ENCODE measurements around the gene ZNF296. TPM values are rescaled to one million over a fixed set of nuclear protein-coding genes. Genes with fewer than 3 reads are reported as not detected.

Gene ZNF296
- total and polyA plus RNA-seq, 2 experiments from 2014 or later: 13.4 to 16.5 TPM

- Histone ChIP-seq H3K9me2 (ENCODE audit: insufficient read depth) (no peaks in the 10 kb centered on the region), H3K27ac (ENCODE audit: low read depth) (no peak overlapping the region), H3K4me2 (no peak overlapping the region), H2AFZ (no peak overlapping the region), H4K20me1 (replicated peaks; ENCODE audit: insufficient read depth) (no peaks in the 10 kb centered on the region), H3F3A (replicated peaks; ENCODE audit: low read depth) (no peaks in the 10 kb centered on the region), H3K4me3 (no peak overlapping the region), H3K36me3 (ENCODE audit: insufficient read depth) (no peaks in the 10 kb centered on the region), H3K79me2 (replicated peaks; ENCODE audit: insufficient read depth) (no peaks in the 10 kb centered on the region), H3K27me3 (ENCODE audit: insufficient read depth) (no peaks in the 10 kb centered on the region), H3K4me1 (ENCODE audit: insufficient read depth) (no peaks in the 10 kb centered on the region)
- Mint-ChIP-seq H3K27ac (no peak overlapping the region), H3K4me3 (no peak overlapping the region), H3K4me1 (no peaks in the 10 kb centered on the region; the same call in 2 of the 3 replicates), H3K9me3 (peaks cover 5% of the 10 kb centered on the region; the same call in 2 of the 3 replicates), H3K36me3 (ENCODE audit: low read depth) (peaks cover 24% of the 10 kb centered on the region), H3K27me3 (ENCODE audit: insufficient read depth, low read depth, poor library complexity) (no peaks in the 10 kb centered on the region)
- DNase-seq (ENCODE audit: low spot score) (no peak), ATAC-seq (no peak)
- TF ChIP-seq REST (IDR thresholded peaks at IDR 0.05; ENCODE audit: unreplicated experiment): no peak
- no peak for TF ChIP-seq ZNF114 (CRISPR knock-in tag; IDR thresholded peaks at IDR 0.05)
- TF ChIP-seq NANOG (IDR thresholded peaks at IDR 0.05; ENCODE audit: borderline replicate concordance): no peak
- TF ChIP-seq POLR2AphosphoS5 (IDR thresholded peaks at IDR 0.05; ENCODE audit: low read depth): no peak
- TF ChIP-seq ZNF331 (CRISPR knock-in tag; IDR thresholded peaks at IDR 0.05; ENCODE audit: low read depth): no peak
- no peak for TF ChIP-seq EZH2phosphoT487 (IDR thresholded peaks at IDR 0.05; ENCODE audit: unreplicated experiment)
- no peak for TF ChIP-seq ETS1 (IDR thresholded peaks at IDR 0.05)
- TF ChIP-seq, protein P1, sequence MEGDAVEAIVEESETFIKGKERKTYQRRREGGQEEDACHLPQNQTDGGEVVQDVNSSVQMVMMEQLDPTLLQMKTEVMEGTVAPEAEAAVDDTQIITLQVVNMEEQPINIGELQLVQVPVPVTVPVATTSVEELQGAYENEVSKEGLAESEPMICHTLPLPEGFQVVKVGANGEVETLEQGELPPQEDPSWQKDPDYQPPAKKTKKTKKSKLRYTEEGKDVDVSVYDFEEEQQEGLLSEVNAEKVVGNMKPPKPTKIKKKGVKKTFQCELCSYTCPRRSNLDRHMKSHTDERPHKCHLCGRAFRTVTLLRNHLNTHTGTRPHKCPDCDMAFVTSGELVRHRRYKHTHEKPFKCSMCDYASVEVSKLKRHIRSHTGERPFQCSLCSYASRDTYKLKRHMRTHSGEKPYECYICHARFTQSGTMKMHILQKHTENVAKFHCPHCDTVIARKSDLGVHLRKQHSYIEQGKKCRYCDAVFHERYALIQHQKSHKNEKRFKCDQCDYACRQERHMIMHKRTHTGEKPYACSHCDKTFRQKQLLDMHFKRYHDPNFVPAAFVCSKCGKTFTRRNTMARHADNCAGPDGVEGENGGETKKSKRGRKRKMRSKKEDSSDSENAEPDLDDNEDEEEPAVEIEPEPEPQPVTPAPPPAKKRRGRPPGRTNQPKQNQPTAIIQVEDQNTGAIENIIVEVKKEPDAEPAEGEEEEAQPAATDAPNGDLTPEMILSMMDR (conservative IDR thresholded peaks at IDR 0.05; ENCODE audit: low read depth in 2 of 2): no peak
- TF ChIP-seq STAT1 (IDR thresholded peaks at IDR 0.05; ENCODE audit: unreplicated experiment): no peak
Observed at GRCh38 chr19:45030825-45031224, 45.5 kb downstream of the ZNF296 start.

GRCh38 chr19:45027371-45027770 is 48.9 kb downstream of the ZNF296 start:
- peaks cover 3% of the 10 kb centered on the region; the same call in 1 of the 2 replicates for H4K20me1 ChIP-seq (replicated peaks; ENCODE audit: insufficient read depth)
- no peaks in the 10 kb centered on the region for H3F3A ChIP-seq (replicated peaks; ENCODE audit: low read depth)
- DNase-seq (ENCODE audit: low spot score): no peak
- no peaks in the 10 kb centered on the region for H3K79me2 ChIP-seq (replicated peaks; ENCODE audit: insufficient read depth)
- ATAC-seq: no peak; the same call in 2 of the 3 replicates
- no peak overlapping the region for H2AFZ ChIP-seq
- peaks cover 21% of the 10 kb centered on the region for H3K36me3 Mint-ChIP-seq (ENCODE audit: low read depth)
- peaks cover 5% of the 10 kb centered on the region; the same call in 2 of the 3 replicates for H3K9me3 Mint-ChIP-seq
- TF ChIP-seq, protein P2, sequence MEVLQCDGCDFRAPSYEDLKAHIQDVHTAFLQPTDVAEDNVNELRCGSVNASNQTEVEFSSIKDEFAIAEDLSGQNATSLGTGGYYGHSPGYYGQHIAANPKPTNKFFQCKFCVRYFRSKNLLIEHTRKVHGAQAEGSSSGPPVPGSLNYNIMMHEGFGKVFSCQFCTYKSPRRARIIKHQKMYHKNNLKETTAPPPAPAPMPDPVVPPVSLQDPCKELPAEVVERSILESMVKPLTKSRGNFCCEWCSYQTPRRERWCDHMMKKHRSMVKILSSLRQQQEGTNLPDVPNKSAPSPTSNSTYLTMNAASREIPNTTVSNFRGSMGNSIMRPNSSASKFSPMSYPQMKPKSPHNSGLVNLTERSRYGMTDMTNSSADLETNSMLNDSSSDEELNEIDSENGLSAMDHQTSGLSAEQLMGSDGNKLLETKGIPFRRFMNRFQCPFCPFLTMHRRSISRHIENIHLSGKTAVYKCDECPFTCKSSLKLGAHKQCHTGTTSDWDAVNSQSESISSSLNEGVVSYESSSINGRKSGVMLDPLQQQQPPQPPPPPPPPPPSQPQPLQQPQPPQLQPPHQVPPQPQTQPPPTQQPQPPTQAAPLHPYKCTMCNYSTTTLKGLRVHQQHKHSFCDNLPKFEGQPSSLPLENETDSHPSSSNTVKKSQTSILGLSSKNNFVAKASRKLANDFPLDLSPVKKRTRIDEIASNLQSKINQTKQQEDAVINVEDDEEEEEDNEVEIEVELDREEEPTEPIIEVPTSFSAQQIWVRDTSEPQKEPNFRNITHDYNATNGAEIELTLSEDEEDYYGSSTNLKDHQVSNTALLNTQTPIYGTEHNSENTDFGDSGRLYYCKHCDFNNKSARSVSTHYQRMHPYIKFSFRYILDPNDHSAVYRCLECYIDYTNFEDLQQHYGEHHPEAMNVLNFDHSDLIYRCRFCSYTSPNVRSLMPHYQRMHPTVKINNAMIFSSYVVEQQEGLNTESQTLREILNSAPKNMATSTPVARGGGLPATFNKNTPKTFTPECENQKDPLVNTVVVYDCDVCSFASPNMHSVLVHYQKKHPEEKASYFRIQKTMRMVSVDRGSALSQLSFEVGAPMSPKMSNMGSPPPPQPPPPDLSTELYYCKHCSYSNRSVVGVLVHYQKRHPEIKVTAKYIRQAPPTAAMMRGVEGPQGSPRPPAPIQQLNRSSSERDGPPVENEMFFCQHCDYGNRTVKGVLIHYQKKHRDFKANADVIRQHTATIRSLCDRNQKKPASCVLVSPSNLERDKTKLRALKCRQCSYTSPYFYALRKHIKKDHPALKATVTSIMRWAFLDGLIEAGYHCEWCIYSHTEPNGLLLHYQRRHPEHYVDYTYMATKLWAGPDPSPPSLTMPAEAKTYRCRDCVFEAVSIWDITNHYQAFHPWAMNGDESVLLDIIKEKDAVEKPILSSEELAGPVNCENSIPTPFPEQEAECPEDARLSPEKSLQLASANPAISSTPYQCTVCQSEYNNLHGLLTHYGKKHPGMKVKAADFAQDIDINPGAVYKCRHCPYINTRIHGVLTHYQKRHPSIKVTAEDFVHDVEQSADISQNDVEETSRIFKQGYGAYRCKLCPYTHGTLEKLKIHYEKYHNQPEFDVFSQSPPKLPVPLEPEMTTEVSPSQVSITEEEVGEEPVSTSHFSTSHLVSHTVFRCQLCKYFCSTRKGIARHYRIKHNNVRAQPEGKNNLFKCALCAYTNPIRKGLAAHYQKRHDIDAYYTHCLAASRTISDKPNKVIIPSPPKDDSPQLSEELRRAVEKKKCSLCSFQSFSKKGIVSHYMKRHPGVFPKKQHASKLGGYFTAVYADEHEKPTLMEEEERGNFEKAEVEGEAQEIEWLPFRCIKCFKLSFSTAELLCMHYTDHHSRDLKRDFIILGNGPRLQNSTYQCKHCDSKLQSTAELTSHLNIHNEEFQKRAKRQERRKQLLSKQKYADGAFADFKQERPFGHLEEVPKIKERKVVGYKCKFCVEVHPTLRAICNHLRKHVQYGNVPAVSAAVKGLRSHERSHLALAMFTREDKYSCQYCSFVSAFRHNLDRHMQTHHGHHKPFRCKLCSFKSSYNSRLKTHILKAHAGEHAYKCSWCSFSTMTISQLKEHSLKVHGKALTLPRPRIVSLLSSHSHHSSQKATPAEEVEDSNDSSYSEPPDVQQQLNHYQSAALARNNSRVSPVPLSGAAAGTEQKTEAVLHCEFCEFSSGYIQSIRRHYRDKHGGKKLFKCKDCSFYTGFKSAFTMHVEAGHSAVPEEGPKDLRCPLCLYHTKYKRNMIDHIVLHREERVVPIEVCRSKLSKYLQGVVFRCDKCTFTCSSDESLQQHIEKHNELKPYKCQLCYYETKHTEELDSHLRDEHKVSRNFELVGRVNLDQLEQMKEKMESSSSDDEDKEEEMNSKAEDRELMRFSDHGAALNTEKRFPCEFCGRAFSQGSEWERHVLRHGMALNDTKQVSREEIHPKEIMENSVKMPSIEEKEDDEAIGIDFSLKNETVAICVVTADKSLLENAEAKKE (CRISPR knock-in tag; IDR thresholded peaks at IDR 0.05): no peak
- no peak overlapping the region for H3K4me3 Mint-ChIP-seq
- H3K4me1 ChIP-seq (ENCODE audit: insufficient read depth): no peaks in the 10 kb centered on the region
- H3K4me3 ChIP-seq: no peak overlapping the region
- H3K36me3 ChIP-seq (ENCODE audit: insufficient read depth): no peaks in the 10 kb centered on the region
- peaks cover 2% of the 10 kb centered on the region for H3K27me3 Mint-ChIP-seq (ENCODE audit: insufficient read depth, low read depth, poor library complexity)
- no peaks in the 10 kb centered on the region for H3K9me2 ChIP-seq (ENCODE audit: insufficient read depth)
- no peak overlapping the region for H3K4me2 ChIP-seq
- H3K27ac ChIP-seq (ENCODE audit: low read depth): no peak overlapping the region
- no peaks in the 10 kb centered on the region for H3K27me3 ChIP-seq (ENCODE audit: insufficient read depth)
- no peaks in the 10 kb centered on the region for H3K4me1 Mint-ChIP-seq
- H3K27ac Mint-ChIP-seq: no peak overlapping the region

Data from GM23338 (cell line).